Fibroblast of lung (primary cell): ENCODE data around the gene EPO.
"Not testable (repeated sequence)": the region's sequence is repeated elsewhere in the genome, so short reads cannot be mapped to it uniquely, and the experiment has no call there.

Experiments
- EZH2 ChIP-seq: IDR thresholded peaks from 2 replicates; pipeline ENCODE4 v1.5.1; 2012; ENCODE audit warnings: low read length, control low read depth, mild to moderate bottlenecking; ENCODE audit errors: missing control alignments
- TF ChIP-seq, protein P1 (sequence below), 2 donors: IDR thresholded peaks in 1 of 2; conservative IDR thresholded peaks in 1 of 2; 1 replicate in 1 of 2; 2 replicates in 1 of 2; pipeline ENCODE4 v1.5.1; 2011 to 2012; ENCODE audit warnings: low read length in 2 of 2, control low read depth in 1 of 2, inconsistent platforms in 1 of 2, low read depth in 1 of 2, mild to moderate bottlenecking in 1 of 2

- TF ChIP-seq, protein P1, sequence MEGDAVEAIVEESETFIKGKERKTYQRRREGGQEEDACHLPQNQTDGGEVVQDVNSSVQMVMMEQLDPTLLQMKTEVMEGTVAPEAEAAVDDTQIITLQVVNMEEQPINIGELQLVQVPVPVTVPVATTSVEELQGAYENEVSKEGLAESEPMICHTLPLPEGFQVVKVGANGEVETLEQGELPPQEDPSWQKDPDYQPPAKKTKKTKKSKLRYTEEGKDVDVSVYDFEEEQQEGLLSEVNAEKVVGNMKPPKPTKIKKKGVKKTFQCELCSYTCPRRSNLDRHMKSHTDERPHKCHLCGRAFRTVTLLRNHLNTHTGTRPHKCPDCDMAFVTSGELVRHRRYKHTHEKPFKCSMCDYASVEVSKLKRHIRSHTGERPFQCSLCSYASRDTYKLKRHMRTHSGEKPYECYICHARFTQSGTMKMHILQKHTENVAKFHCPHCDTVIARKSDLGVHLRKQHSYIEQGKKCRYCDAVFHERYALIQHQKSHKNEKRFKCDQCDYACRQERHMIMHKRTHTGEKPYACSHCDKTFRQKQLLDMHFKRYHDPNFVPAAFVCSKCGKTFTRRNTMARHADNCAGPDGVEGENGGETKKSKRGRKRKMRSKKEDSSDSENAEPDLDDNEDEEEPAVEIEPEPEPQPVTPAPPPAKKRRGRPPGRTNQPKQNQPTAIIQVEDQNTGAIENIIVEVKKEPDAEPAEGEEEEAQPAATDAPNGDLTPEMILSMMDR (conservative IDR thresholded peaks at IDR 0.05 in 1 of 2, IDR thresholded peaks at IDR 0.05 in 1 of 2; ENCODE audit: low read depth in 1 of 2, low read length in 2 of 2) = not testable (repeated sequence)
- not testable (repeated sequence) for TF ChIP-seq EZH2
These were observed 42.6 kb downstream of the EPO start for GRCh38 chr7:100762841-100763240.
